ENCODE results near the gene CHD1L. TPM values are rescaled to one million over a fixed set of nuclear protein-coding genes. Genes with fewer than 3 reads are reported as not detected.
"Not testable (repeated sequence)": the region's sequence is repeated elsewhere in the genome, so short reads cannot be mapped to it uniquely, and the experiment has no call there.

The CHD1L gene
- total RNA-seq = 8.0 TPM

DNA sequence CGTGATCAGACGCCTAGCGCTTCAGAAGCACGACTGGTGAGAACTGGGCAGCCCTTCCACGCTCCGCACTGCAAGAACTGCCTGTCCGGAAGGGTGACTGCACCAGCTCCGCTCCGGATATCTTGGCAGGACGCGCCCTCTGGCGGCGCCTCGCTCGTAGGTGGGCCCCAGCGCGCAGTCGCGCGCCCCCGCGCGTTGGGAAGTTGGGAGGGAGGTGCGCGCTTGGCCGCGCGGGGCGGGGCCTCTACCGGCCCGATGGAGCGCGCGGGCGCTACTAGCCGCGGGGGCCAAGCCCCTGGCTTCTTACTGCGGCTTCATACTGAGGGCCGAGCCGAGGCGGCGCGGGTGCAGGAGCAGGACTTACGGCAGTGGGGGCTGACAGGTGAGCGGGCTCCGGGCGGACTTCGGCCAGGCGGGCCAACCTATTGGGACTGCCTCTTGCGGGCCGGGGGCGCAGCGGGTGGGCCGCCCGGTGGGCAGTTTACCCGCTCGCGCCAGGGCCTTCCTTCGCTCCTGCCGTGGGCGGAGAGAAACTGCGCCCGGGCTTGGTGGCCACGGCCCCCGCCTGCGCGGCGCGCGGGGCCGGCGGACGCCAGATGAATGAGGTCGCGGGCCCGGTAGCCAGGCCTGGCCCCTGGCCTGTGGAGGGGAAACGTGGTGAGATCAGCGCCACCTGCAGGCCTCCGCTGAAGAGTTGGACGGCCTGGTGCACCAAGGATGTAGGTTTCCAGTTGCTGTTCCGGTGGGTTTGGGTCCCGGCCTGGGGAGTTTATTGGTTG is at the start of gene CHD1L:
Gene CHD1L, plus strand, starts transcription at position 236 of the 779 bp plus-strand sequence. Its CDS starts 20 bp downstream, at position 256.
- H3K27me3 ChIP-seq = no peaks in the 10 kb centered on the region
- H3K9me3 ChIP-seq = no peaks in the 10 kb centered on the region
- intact Hi-C loops (cut with DNase I) = loop anchor here (1.0 to 2.0 kb wide), 2 partner anchors 30 to 70 kb away; partner anchors contain the start of gene PRKAB2
- no peaks in the 10 kb centered on the region for H3K36me3 ChIP-seq
- H3K4me1 ChIP-seq = peaks cover 0 to 3% of the 10 kb centered on the region in 2 donors
- H3K4me3 ChIP-seq = peak within 1 kb of the TSS; percentile 68 to 91
- peak within 1 kb of the TSS; percentile 96 to 98 for H3K27ac ChIP-seq
- TF ChIP-seq, protein P1, sequence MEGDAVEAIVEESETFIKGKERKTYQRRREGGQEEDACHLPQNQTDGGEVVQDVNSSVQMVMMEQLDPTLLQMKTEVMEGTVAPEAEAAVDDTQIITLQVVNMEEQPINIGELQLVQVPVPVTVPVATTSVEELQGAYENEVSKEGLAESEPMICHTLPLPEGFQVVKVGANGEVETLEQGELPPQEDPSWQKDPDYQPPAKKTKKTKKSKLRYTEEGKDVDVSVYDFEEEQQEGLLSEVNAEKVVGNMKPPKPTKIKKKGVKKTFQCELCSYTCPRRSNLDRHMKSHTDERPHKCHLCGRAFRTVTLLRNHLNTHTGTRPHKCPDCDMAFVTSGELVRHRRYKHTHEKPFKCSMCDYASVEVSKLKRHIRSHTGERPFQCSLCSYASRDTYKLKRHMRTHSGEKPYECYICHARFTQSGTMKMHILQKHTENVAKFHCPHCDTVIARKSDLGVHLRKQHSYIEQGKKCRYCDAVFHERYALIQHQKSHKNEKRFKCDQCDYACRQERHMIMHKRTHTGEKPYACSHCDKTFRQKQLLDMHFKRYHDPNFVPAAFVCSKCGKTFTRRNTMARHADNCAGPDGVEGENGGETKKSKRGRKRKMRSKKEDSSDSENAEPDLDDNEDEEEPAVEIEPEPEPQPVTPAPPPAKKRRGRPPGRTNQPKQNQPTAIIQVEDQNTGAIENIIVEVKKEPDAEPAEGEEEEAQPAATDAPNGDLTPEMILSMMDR (IDR thresholded peaks at IDR 0.05) = peak; percentile 79 to 96 (median 85)
- DNase-seq (ENCODE audit: low spot score in 2 of 2) = peak; percentile 81 to 98

DNA sequence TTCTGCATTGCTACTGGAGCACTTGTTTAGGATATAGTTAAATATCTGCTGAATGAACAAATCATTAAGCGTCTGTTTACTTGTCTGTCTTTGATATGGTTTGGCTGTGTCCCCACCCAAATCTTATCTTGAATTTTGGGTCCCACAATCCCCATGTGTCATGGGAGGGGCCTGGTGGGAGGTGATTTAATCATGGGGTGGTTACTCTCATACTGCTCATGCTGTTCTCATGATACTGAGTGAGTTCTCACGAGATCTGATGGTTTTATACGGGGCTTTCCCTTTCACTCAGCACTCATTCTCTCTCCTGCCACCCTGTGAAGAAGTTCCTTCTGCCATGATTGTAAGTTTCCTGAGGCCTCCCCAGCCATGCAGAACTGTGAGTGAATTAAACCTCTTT is 45.2 kb upstream of the CHD1L start:
- intact Hi-C loops (cut with DNase I); H3K27ac ChIP-seq; H3K9me3 ChIP-seq; H3K27me3 ChIP-seq; DNase-seq (ENCODE audit: low spot score in 2 of 2); H3K4me1 ChIP-seq; H3K36me3 ChIP-seq; H3K4me3 ChIP-seq: not testable (repeated sequence)

DNA sequence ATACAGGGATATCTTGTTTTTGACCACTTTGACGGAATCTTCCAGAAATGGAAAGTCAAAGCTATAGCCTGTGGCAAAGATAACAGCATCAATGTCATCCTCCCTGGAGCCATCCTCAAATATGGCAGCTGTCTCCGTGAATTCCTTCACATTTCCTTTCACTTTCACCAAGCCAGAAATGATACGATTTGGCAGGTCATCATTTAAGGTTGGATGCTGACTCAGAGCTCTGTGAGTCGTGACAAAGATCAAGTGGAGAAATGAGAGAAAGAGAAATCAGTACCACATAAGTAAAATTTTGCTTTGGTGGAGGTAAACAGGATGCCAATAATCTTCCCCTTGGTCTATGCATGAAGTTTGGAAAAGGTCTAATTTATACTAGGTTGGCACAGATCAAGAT is 41.2 kb upstream of the CHD1L start:
- TF ChIP-seq, protein P1 (IDR thresholded peaks at IDR 0.05) = no peak
- no peaks in the 10 kb centered on the region for H3K9me3 ChIP-seq
- no peaks in the 10 kb centered on the region for H3K4me1 ChIP-seq
- H3K4me3 ChIP-seq = no peak overlapping the region
- H3K27me3 ChIP-seq = no peaks in the 10 kb centered on the region
- H3K36me3 ChIP-seq = peaks cover 0 to 4% of the 10 kb centered on the region in 2 donors
- no peak overlapping the region for H3K27ac ChIP-seq
- no peak for DNase-seq (ENCODE audit: low spot score in 2 of 2)
- intact Hi-C loops (cut with DNase I) = no loop called here

DNA sequence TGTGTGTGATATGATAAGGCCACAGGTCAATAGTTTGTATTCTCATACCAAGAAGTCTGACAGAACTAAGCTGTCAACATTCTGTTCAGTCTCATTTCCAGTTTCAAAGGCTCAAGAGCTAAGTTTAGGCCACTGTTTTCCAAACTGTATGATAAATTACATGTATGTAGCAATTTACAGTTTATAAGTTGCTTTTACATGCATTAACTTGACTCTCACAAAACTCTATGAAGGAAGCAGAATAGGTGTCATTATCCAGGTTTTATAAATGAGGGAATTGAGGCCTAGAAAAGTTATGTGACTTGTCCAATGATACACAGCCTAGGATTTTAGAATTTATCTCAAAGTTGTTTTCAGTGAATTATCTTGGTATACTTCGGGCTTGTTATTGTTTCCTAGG is 40.7 kb upstream of the CHD1L start:
- intact Hi-C loops (cut with DNase I) = no loop called here
- Histone ChIP-seq H3K27ac (no peak overlapping the region), H3K36me3 (peaks cover 0 to 4% of the 10 kb centered on the region in 2 donors), H3K4me1 (no peaks in the 10 kb centered on the region), H3K27me3 (no peaks in the 10 kb centered on the region), H3K4me3 (no peak overlapping the region), H3K9me3 (no peaks in the 10 kb centered on the region)
- DNase-seq (ENCODE audit: low spot score in 2 of 2) = no peak
- TF ChIP-seq, protein P1 (IDR thresholded peaks at IDR 0.05) = no peak

DNA sequence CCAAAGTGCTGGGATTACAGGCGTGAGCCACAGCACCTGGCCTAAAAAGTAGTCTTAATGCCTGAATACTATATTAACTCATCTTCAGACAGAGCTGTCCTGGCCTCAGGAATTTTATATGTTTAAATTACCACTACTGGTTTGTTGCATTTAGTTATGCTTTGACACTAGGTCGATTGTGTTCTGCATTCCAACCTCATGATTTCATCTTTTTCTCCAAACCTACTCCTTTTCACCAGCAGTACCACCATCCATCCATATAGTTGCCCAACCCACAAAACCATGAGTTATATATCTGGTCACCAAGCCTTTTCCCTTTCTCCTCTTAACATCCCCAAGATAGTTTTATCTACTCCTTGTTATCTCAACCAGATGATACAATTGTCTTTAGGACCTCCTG is 39.9 kb upstream of the CHD1L start:
- TF ChIP-seq, protein P1 (IDR thresholded peaks at IDR 0.05) = no peak
- intact Hi-C loops (cut with DNase I) = no loop called here
- Histone ChIP-seq H3K27ac (no peak overlapping the region), H3K4me1 (no peaks in the 10 kb centered on the region), H3K36me3 (peaks cover 0 to 4% of the 10 kb centered on the region in 2 donors), H3K9me3 (no peaks in the 10 kb centered on the region), H3K27me3 (no peaks in the 10 kb centered on the region), H3K4me3 (no peak overlapping the region)
- no peak for DNase-seq (ENCODE audit: low spot score in 2 of 2)

DNA sequence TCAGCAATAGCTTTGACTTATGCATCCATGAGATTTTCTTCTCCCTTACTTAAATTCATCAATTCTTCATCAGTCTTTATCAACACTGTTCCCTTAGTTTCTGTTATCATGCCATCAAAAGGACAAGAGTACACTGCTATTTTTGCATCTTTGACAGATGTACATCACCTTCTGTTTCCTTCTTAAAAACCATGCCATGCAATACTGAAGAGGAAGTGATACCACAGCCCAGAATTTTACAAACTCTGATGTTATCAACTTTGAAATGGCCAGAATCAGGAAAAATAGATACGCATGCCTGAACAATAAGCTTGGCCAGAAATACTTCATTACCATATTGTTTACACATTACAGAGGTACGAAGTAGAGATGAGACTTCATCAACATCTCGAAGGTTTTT is 38.4 kb upstream of the CHD1L start:
- Histone ChIP-seq H3K27ac (no peak overlapping the region), H3K36me3 (peaks cover 4 to 5% of the 10 kb centered on the region in 2 donors), H3K9me3 (no peaks in the 10 kb centered on the region), H3K27me3 (no peaks in the 10 kb centered on the region), H3K4me3 (no peak overlapping the region), H3K4me1 (no peaks in the 10 kb centered on the region)
- intact Hi-C loops (cut with DNase I) = no loop called here
- TF ChIP-seq, protein P1 (IDR thresholded peaks at IDR 0.05) = no peak
- DNase-seq (ENCODE audit: low spot score in 2 of 2) = no peak
